HG03139 (cell line): ENCODE results near the gene PLCD3.

Experiments
- ATAC-seq: cut with Tn5 transposase; IDR thresholded peaks from one replicate; pipeline ENCODE4 v1.9.1; 2021; ENCODE audit not compliant: unreplicated experiment

The PLCD3 gene

GRCh38 chr17:45119964-45120363, 12.4 kb downstream of the PLCD3 start:
- no peak for ATAC-seq

DNA sequence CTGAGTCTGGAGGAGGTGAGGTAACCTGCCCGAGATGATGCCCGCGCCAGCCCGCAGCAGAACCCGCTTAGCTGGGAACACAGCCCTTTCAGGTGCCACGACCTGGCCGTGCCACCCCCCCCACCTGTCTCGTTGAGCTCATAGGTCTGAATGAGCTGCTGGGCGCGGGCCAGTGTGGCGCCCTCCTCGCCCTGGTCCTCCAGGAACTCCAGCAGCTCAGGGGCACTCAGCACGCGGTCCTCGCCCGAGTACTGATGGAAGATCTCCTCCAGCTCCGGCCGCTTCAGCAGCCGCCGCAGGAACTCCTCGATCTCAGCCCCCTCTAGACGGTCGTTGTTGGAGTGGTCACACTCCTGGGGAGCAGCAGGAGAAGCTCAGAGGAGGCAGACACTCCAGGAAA, 13.6 kb downstream of the PLCD3 start:
- ATAC-seq: no peak

- no peak for ATAC-seq
Measured at GRCh38 chr17:45117848-45118646, 14.3 kb downstream of the PLCD3 start.

DNA sequence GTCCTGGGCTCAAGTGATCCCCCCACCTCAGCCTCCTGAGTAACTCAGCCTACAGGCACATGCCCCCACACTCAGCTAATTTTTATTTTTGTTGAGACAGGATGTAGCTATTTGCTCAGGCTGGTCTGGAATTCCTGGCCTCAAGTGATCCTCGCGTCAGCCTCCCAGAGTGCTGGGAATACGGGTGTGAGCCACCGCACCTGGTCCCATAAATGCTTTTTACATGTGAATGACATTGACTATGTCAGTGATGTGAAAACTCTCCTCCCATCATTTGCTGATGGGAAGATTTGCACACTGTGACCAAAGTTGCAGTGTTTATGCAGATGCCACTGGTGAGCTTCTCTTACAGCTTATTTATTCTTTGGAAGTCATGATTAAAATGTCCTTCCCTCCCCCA, 15.0 kb downstream of the PLCD3 start:
- ATAC-seq: no peak

GRCh38 chr17:45116434-45117016, 15.8 kb downstream of the PLCD3 start:
- ATAC-seq: no peak

- ATAC-seq: no peak
Measured at GRCh38 chr17:45115871-45116270, 16.4 kb downstream of the PLCD3 start.

DNA sequence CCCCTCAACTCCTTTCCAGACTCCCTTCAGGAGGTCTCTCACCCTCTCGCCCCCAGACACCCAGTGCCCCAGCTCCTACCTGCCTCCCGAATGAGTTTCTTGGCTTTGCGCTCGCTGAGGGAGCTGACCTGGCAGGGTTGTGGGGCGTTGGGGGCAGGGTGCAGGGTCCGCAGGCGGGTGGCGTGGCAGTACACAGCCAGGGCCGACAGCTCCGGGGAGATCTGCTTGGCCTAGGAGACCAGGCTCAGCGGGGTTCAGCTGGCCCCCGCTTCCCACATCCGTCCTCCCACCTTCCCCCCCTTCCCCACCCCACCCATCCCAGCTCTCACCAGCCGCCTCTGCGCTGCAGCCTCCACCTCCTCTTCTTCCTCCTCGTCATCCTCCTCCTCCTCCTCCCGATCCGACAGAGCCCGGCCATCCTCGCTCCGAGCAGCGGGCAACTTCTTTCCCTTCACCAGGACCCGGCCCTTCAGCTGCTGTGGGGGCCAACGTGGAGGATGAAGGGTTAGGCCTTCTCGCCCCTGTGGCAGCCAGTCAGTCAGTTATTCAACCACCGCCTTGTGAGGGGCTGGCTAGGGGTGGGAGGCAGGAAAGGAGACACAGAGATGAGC, 17.2 kb downstream of the PLCD3 start:
- no peak for ATAC-seq

DNA sequence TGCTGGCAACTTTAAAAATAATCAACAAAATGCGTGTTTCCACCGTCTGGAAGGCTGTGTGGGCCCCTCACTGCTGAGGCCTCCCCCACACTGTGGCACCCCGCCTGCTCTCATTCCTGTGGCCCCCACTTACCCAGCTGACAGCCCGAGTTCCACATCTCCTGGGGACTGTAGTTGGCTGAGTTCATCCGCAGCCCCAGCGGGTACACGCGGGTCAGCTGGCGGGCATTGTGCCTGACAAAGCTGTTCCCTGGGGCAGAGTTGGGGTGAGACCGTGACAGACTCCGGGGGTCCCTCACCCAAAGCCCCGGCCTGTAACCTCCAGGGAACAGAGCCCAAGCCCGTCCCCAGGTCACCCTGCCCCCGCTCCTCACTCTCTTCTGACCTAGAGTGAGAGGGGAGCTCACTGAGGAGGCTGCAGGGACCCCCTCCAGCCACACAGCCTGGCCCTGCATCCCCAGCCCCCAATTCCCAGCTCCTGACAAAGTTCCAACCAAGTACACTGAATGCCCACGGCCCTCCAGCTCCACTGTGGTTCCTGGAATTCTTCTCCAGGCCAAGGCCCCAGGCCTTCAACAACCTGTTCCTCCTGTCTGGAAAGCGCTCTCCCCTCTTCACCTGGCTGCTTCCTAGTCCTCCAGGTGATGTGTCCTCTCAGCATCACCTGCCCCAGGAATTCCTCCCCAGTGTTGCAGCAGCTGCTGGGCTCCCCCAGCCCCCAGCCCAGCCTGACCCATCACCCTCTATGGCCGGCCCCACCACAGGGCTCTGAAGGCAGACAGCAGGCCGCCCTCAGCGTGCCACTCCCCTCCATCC, 18.0 kb downstream of the PLCD3 start:
- ATAC-seq: no peak

DNA sequence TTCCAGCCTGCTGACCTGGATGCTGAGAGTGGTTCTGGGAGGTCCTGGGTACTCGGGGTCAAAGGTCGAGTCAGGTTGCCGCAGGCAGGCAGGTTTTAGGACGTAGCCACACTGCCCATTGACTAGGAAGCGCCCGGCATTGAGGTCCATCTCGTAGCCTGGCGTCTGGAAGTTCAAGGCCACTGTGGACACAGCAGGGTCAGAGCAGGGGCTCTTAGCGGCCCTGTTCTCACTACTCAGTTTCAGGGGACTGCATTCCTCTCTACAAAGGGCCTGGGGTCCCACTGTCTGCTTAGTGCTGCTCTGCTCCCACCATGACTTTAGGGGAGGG, 18.9 kb downstream of the PLCD3 start:
- ATAC-seq: no peak

DNA sequence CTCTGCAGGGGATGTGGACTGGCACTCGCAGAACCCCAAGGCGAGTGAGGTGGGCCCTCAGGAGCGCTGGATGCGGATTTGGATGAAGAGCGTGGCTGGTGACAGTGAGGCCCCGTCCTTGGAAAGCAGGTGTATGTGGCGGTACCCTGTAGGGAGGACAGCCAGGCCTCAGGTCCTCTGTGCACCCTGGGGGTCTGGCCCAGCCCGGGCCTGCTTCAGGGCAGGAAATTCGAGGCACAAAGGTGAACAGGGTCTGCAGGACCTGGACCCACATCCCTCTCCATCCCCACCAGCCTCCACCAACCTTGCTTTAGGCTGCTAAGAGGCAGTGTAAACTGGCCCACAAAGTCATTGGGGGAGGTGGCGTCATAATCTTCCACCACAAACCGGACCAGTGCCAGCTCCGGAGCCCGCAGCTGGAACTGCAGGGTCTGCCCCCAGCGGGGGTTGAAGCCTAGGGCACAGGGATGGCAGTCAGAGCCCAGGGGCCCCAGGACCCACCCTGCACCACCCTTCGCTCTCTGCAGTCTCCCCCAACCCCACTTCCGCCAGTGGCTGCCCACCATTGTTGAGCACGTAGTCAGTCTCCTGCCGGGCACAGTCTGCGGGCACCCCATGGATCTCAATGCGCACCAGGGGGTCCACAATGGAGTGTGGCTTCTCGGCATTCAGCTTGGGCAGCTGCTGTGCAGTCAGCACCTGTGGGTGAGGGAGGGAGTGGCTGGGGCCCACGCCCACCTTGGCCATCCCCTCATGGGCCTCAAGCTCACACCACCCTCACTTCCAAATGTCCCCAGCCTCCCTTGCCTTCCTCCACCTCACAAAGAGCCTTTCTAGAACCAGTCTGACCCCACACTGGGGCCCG, 19.5 kb downstream of the PLCD3 start:
- ATAC-seq: no peak

DNA sequence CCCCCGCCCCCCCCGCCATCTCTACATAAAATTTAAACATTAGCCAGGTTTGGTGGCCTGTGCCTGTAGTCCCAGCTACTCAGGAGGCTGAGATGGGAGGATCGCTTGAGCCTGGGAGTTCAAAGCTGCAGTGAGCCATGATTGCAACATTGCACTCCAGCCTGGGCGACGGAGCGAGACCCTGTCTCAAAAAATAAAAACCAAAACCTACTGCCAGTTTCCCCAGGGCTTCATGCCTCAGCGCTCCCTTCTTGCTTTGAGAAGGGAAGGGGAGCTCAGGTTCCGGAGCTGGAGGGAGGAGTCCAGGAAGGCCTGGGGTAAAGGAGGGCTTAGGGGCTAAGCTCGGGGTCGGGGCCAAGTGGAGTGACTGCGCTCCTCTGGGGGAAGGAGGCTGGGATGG, 20.5 kb downstream of the PLCD3 start:
- no peak for ATAC-seq

GRCh38 chr17:45110676-45111611, 21.4 kb downstream of the PLCD3 start:
- ATAC-seq: no peak

DNA sequence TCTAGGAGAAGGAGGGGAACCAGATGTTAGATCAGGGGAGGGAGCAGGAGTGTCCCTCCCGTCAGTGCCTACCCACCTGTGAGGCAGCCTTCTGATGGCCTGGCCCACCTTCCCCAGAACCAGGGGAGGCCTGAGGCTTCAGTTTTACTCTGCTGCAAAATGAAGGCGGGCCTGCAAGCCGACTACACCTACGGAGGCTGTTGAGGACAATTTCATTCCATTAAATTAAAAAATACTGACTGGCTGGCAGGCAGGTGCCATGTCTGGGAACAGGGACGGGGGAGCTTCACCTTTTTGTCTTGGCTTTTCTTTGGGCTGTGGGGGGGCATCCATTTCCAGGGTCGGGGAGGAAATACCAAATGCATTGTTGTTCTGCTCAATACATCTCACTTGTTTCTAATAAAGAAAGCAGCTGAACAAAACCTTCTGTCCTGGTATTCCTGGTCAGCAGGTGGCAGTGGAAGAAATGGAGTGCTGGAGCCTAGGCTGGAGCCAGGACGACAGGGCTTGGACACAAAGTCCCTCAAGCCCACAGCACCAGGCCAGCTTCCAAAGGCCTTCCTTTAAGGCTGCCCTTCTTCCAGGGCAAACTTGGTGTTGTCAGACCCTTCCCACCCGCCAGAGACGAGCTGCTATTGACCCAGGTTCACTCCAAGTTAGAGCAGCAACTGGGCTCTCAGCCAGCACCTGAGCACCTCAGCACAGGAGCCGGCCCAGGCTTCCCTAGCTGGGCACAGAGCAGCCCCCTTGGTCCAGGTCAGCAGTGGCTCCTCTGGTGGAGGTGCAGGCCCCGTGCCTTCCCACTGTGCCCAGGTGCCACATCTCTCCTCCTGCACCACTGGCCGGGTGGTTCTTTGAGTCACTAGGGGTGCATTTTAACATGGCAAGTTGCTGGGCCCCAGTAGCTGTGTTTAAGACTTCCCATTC, 23.5 kb downstream of the PLCD3 start:
- ATAC-seq: no peak

DNA sequence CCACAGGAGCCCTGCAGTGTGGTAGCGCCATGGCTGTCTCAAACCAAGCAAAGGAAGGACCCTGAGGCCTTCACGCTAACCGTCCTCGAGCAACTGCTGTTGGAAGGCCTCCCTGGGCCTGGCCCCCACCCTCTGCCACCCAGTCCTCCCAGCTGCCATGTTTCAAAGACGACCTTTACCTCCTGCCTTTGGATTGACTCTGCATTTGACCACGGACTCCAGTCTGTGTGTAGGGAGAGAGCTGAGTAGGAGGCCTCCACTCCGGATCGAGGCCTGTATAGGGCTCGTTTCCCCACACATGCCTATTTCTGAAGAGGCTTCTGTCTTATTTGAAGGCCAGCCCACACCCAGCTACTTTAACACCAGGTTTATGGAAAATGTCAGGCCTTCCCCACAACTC, 24.3 kb downstream of the PLCD3 start:
- no peak for ATAC-seq

- ATAC-seq: no peak
Measured at GRCh38 chr17:45107293-45108010, 24.9 kb downstream of the PLCD3 start.

- no peak for ATAC-seq
Measured at GRCh38 chr17:45106582-45106981, 25.7 kb downstream of the PLCD3 start.

- ATAC-seq: no peak
Measured at GRCh38 chr17:45106096-45106495, 26.2 kb downstream of the PLCD3 start.
